Right lobe of liver (tissue), 6 donors: ENCODE results near the gene SLC10A3. TPM values are rescaled to one million over a fixed set of nuclear protein-coding genes. Genes with fewer than 3 reads are reported as not detected.
A peak's percentile ranks its signal among the peaks of the same experiment; 100 is the strongest.

Experiments
- ATAC-seq, 4 donors: fragments of 200-7000 bp; cut with Tn5 transposase; one replicate each; pipeline ENCODE4 v1.9.1; 2020; ENCODE audit warnings: mild to moderate bottlenecking in 4 of 4, moderate library complexity in 4 of 4
- DNase-seq, 3 donors: peaks; one replicate each; pipeline ENCODE4 v3.0.0-alpha.2; 2020
- H3K27ac ChIP-seq, 3 donors: fragments of 200-600 bp; one replicate each; pipeline ENCODE4 v1.8.0; 2022
- H3K27me3 ChIP-seq, 2 donors: fragments of 200-600 bp; one replicate each; pipeline ENCODE4 v1.8.0; 2022
- H3K36me3 ChIP-seq, 4 donors: fragments of 200-600 bp; sonication (generic) in 1 of 4; one replicate each; pipeline versions ENCODE4 v1.5.1 to v1.8.0; 2017 to 2022; ENCODE audit warnings: control low read depth in 1 of 4
- H3K4me1 ChIP-seq, 4 donors: fragments of 200-600 bp; sonication (generic) in 1 of 4; one replicate each; pipeline versions ENCODE4 v1.5.1 to v1.8.0; 2017 to 2022; ENCODE audit warnings: control low read depth in 1 of 4
- H3K4me3 ChIP-seq, 3 donors: fragments of 200-600 bp; one replicate each; pipeline ENCODE4 v1.8.0; 2022
- H3K9me3 ChIP-seq, 4 donors: fragments of 200-600 bp; sonication (generic) in 1 of 4; one replicate each; pipeline versions ENCODE4 v1.5.1 to v1.8.0; 2017 to 2022; ENCODE audit warnings: control low read depth in 1 of 4
- CTCF ChIP-seq, 4 donors: fragments of 200-600 bp in 3 of 4; fragments of 450-650 bp in 1 of 4; IDR thresholded peaks; one replicate each; pipeline versions ENCODE4 v1.5.1 to v1.8.0; 2016 to 2022; ENCODE audit warnings: antibody characterized with exemption in 4 of 4, mild to moderate bottlenecking in 2 of 4
- POLR2A ChIP-seq: fragments of 450-650 bp; IDR thresholded peaks from one replicate; pipeline ENCODE4 v1.6.1; 2017; ENCODE audit warnings: antibody characterized with exemption, mild to moderate bottlenecking
- WGBS: methylation state at CpG from one replicate; pipeline ENCODE4 v1.1.6; 2018; ENCODE audit warnings: low coverage, low lambda C conversion rate; ENCODE audit not compliant: insufficient coverage; ENCODE audit errors: missing lambda C conversion rate; 5-methylcytosine and 5-hydroxymethylcytosine counted together
- intact Hi-C, 2 donors: fragments of 100-400 bp; cut with DNase I; formaldehyde crosslinking; loops; one replicate each; pipeline versions ENCODE4 v1.11.2 to v1.14.1; 2022
- total RNA-seq, 6 experiments: library from RNA; depleted of rRNA in 2 of 6; stranded (reverse); fragments of >200 nt in 2 of 6; fragmentation: NEBNext Ultra II Directional in 3 of 6; extraction: Animal tissue kit (Norgen Biotek cat#: 25700) in 3 of 6; gene quantifications; one replicate each; pipeline versions ENCODE4 v1.1.0 to v1.2.4, GENCODE V29; 2016 to 2023
- donor health status: DM: no; HTN: yes; CAD: no.
- donor health status: DM: no; HTN: no; CAD: no.
- donor health status: DM: no; HTN: no; CAD: no.
- donor health status: DM: no; HTN: yes; CAD: no.
- donor health status: DM: no; HTN: yes; CAD: no.

SLC10A3 gene
- total RNA-seq, 6 experiments from 2014 or later, result 3.0 to 15.2 (median 5.1) TPM

- Histone ChIP-seq H3K4me1 (no peaks in the 10 kb centered on the region), H3K9me3 (no peaks in the 10 kb centered on the region), H3K36me3 (no peaks in the 10 kb centered on the region), H3K27me3 (no peaks in the 10 kb centered on the region), H3K4me3 (peak overlapping the region; percentile 36 to 51 (median 37)), H3K27ac (peak overlapping the region in 1 of 3 donors; percentile 73)
- no peak for ATAC-seq
- 50% methylated on average over 1 of the region's 24 CpGs for WGBS
- TF ChIP-seq CTCF (IDR thresholded peaks at IDR 0.05) (no peak), POLR2A (no peak)
- DNase-seq, result peak in 1 of 3 donors; percentile 21
- intact Hi-C loops, result no loop called here
These were observed 12.4 kb downstream of the SLC10A3 start for GRCh38 chrX:154477891-154478477.

GRCh38 chrX:154476821-154477220, 13.6 kb downstream of the SLC10A3 start:
- no peak for DNase-seq
- WGBS, result no CpG with 5 or more reads among the region's 8 CpGs

GRCh38 chrX:154473683-154474082, 16.7 kb downstream of the SLC10A3 start:
- intact Hi-C loops, result no loop called here
- no peak for ATAC-seq
- H3K27ac ChIP-seq, result no peak overlapping the region
- no peaks in the 10 kb centered on the region for H3K4me1 ChIP-seq
- no peak overlapping the region for H3K4me3 ChIP-seq
- H3K27me3 ChIP-seq, result no peaks in the 10 kb centered on the region
- no peaks in the 10 kb centered on the region for H3K36me3 ChIP-seq
- DNase-seq, result no peak
- TF ChIP-seq POLR2A (no peak), CTCF (IDR thresholded peaks at IDR 0.05) (no peak)
- H3K9me3 ChIP-seq, result no peaks in the 10 kb centered on the region
- WGBS, result 72% methylated on average over 6 of the region's 7 CpGs

More at GRCh38 chrX:154476821-154477220, 13.6 kb downstream of the SLC10A3 start:
- H3K4me1 ChIP-seq, result no peaks in the 10 kb centered on the region
- TF ChIP-seq CTCF (IDR thresholded peaks at IDR 0.05) (no peak), POLR2A (no peak)
- H3K36me3 ChIP-seq, result no peaks in the 10 kb centered on the region
- no peak for ATAC-seq
- H3K9me3 ChIP-seq, result no peaks in the 10 kb centered on the region
- intact Hi-C loops, result no loop called here
- no peak overlapping the region for H3K27ac ChIP-seq
- no peak overlapping the region for H3K4me3 ChIP-seq
- H3K27me3 ChIP-seq, result no peaks in the 10 kb centered on the region

- no peaks in the 10 kb centered on the region for H3K9me3 ChIP-seq
- no peaks in the 10 kb centered on the region for H3K36me3 ChIP-seq
- H3K27ac ChIP-seq, result no peak overlapping the region
- no peak overlapping the region for H3K4me3 ChIP-seq
- no peak for TF ChIP-seq CTCF (IDR thresholded peaks at IDR 0.05)
- no peak for TF ChIP-seq POLR2A
- WGBS, result 74% methylated on average over 17 of the region's 28 CpGs
- intact Hi-C loops, result no loop called here
- no peaks in the 10 kb centered on the region for H3K27me3 ChIP-seq
- DNase-seq (peak in 1 of 3 donors; percentile 17), ATAC-seq (no peak)
- no peaks in the 10 kb centered on the region for H3K4me1 ChIP-seq
These were observed 17.5 kb downstream of the SLC10A3 start for GRCh38 chrX:154472685-154473632.
